HEK293 (cell line): ENCODE data around the gene KCTD11.

ENCODE experiments used
- CTCF ChIA-PET: fragments of 350-600 bp; formaldehyde crosslinking; extraction: SDS; loops from one replicate; lab custom pipeline; 2021; ENCODE audit warnings: antibody characterized with exemption; lab: Yijun Ruan, JAX
- POLR2A ChIA-PET: fragments of 300-600 bp; formaldehyde crosslinking; extraction: SDS; loops from one replicate; lab custom pipeline; 2020; ENCODE audit warnings: antibody characterized with exemption, inconsistent platforms; lab: Yijun Ruan, JAX
- H3K27ac ChIP-seq: fragments of 200-500 bp; sonication (Bioruptor generic); 2 replicates; pipeline ENCODE4 v1.5.1; 2014; ENCODE audit warnings: low read depth, low read length, control low read depth, inconsistent platforms; ENCODE audit errors: extremely low read depth
- H3K36me3 ChIP-seq, 2 experiments: fragments of 200-500 bp in 1 of 2; sonication (Bioruptor generic) in 1 of 2; 1 replicate in 1 of 2; 2 replicates in 1 of 2; pipeline ENCODE4 v1.5.1; 2014 to 2017; ENCODE audit warnings: inconsistent platforms in 2 of 2, low read length in 2 of 2; ENCODE audit not compliant: control insufficient read depth in 2 of 2, insufficient read depth in 1 of 2
- H3K4me1 ChIP-seq: fragments of 200-500 bp; sonication (Bioruptor generic); 2 replicates; pipeline ENCODE4 v1.5.1; 2014; ENCODE audit warnings: mild to moderate bottlenecking, low read length, inconsistent platforms; ENCODE audit not compliant: control insufficient read depth, insufficient read depth
- H3K4me3 ChIP-seq: 2 replicates; pipeline ENCODE4 v1.5.1; 2011; ENCODE audit warnings: low read depth, mild to moderate bottlenecking, control low read depth, low read length, moderate library complexity
- H3K9me3 ChIP-seq: fragments of 200-500 bp; sonication (Bioruptor generic); 2 replicates; pipeline ENCODE4 v1.5.1; 2014; ENCODE audit warnings: low read depth, low read length, inconsistent platforms; ENCODE audit not compliant: control insufficient read depth, insufficient read depth
- HIC1 ChIP-seq: fragments of 450-650 bp; formaldehyde crosslinking; IDR thresholded peaks from 2 replicates; pipeline ENCODE4 v1.5.1; 2016; ENCODE audit warnings: missing biosample characterization, missing genetic modification characterization
- HOXD13 ChIP-seq: sonication (generic); formaldehyde crosslinking; IDR thresholded peaks from 2 replicates; pipeline ENCODE4 v1.8.0; 2022; ENCODE audit warnings: missing genetic modification reagents, borderline replicate concordance
- INSM2 ChIP-seq: fragments of 450-650 bp; formaldehyde crosslinking; IDR thresholded peaks from 2 replicates; pipeline ENCODE4 v1.5.1; 2016; ENCODE audit warnings: missing biosample characterization, missing genetic modification characterization
- KLF7 ChIP-seq: fragments of 450-650 bp; formaldehyde crosslinking; IDR thresholded peaks from 2 replicates; pipeline ENCODE4 v1.5.1; 2016; ENCODE audit warnings: missing biosample characterization, missing genetic modification characterization, borderline replicate concordance
- OSR2 ChIP-seq: fragments of 450-650 bp; formaldehyde crosslinking; IDR thresholded peaks from 2 replicates; pipeline ENCODE4 v1.5.1; 2016; ENCODE audit warnings: missing biosample characterization, missing genetic modification characterization
- REST ChIP-seq: fragments of 450-650 bp; formaldehyde crosslinking; IDR thresholded peaks from 2 replicates; pipeline ENCODE4 v1.5.1; 2016; ENCODE audit warnings: missing biosample characterization, missing genetic modification characterization
- SETDB1 ChIP-seq: IDR thresholded peaks from one replicate; pipeline ENCODE4 v1.6.1; 2017; ENCODE audit warnings: mild to moderate bottlenecking, low read length, moderate library complexity, mixed read lengths; ENCODE audit not compliant: insufficient read length
- SP2 ChIP-seq: fragments of 450-650 bp; formaldehyde crosslinking; IDR thresholded peaks from 2 replicates; pipeline ENCODE4 v1.5.1; 2016; ENCODE audit warnings: missing biosample characterization, missing genetic modification characterization
- SP7 ChIP-seq: fragments of 450-650 bp; formaldehyde crosslinking; IDR thresholded peaks from 2 replicates; pipeline ENCODE4 v1.5.1; 2016; ENCODE audit warnings: missing biosample characterization, missing genetic modification characterization
- WT1 ChIP-seq: fragments of 450-650 bp; formaldehyde crosslinking; IDR thresholded peaks from 2 replicates; pipeline ENCODE4 v1.5.1; 2016; ENCODE audit warnings: missing biosample characterization, missing genetic modification characterization
- ZFP69B ChIP-seq: fragments of 450-650 bp; formaldehyde crosslinking; IDR thresholded peaks from 2 replicates; pipeline ENCODE4 v1.5.1; 2016; ENCODE audit warnings: missing biosample characterization, missing genetic modification characterization
- ZNF174 ChIP-seq: fragments of 450-650 bp; formaldehyde crosslinking; IDR thresholded peaks from 2 replicates; pipeline ENCODE4 v1.5.0; 2017; ENCODE audit warnings: missing biosample characterization, mild to moderate bottlenecking, missing genetic modification characterization
- ZNF2 ChIP-seq: fragments of 450-650 bp; formaldehyde crosslinking; IDR thresholded peaks from 2 replicates; pipeline ENCODE4 v1.5.1; 2016; ENCODE audit warnings: missing biosample characterization, missing genetic modification characterization
- ZNF223 ChIP-seq: fragments of 450-650 bp; formaldehyde crosslinking; IDR thresholded peaks from 2 replicates; pipeline ENCODE4 v1.5.1; 2016; ENCODE audit warnings: missing biosample characterization, missing genetic modification characterization
- ZNF350 ChIP-seq: fragments of 450-650 bp; formaldehyde crosslinking; IDR thresholded peaks from 2 replicates; pipeline ENCODE4 v1.5.0; 2017; ENCODE audit warnings: missing biosample characterization, mild to moderate bottlenecking, missing genetic modification characterization
- ZNF529 ChIP-seq: fragments of 450-650 bp; formaldehyde crosslinking; IDR thresholded peaks from 2 replicates; pipeline ENCODE4 v1.5.1; 2017; ENCODE audit warnings: missing genetic modification characterization, missing biosample characterization; ENCODE audit not compliant: insufficient replicate concordance
- ZNF639 ChIP-seq: fragments of 450-650 bp; formaldehyde crosslinking; IDR thresholded peaks from 2 replicates; pipeline ENCODE4 v1.5.1; 2016; ENCODE audit warnings: missing biosample characterization, missing genetic modification characterization
- ZNF707 ChIP-seq: fragments of 450-650 bp; formaldehyde crosslinking; IDR thresholded peaks from 2 replicates; pipeline ENCODE4 v1.5.1; 2016; ENCODE audit warnings: missing biosample characterization, missing genetic modification characterization
- ZNF830 ChIP-seq: fragments of 450-650 bp; IDR thresholded peaks from 2 replicates; pipeline ENCODE4 v1.5.0; 2018; ENCODE audit warnings: missing biosample characterization, missing genetic modification characterization, low read depth, mild to moderate bottlenecking, moderate library complexity
- TF ChIP-seq, protein P1 (sequence below): fragments of 450-650 bp; formaldehyde crosslinking; IDR thresholded peaks from 2 replicates; pipeline ENCODE4 v1.5.1; 2016; ENCODE audit warnings: missing biosample characterization, missing genetic modification characterization

The KCTD11 gene

DNA sequence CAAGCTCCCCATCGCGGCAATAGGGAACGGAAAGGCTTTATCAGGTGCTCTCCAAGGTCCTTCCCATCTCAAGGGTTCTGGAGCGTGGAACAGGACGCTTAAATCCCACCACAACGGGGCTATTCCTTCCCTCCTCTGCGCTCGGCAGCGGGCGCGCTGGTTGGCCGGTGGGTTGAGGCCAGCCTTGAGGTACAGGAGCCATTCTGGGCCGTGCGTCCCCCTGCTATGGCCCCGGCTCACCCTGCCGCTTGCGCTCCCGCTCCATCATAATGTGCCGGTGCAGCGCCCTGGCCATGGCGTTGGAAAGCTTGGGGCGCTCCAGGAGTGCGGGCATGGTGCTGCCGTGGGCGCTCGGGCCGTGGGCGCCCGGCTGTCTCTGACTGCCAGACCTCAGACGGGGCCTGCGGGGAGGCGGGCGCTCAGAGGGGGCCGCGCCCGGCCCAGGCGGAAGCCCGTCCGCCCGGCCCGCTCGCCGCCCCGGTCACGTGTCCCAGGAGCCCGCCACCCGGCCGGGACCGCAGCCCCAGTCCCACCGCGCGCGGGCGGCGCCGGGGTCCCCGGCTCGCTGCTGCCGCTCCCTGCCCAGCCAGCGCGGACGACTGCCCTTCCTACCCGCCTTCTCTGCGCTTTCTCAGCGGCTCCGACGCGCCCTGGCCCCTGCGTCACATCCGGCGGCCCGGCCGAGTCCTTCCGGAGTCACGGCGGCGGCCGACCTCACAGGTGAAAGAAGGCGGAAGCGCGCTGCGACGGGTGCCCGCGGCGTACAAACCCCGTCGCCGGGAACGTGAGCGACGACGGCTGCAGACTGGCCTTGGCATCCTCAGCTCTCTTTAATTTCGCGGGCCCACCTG is 37.0 kb upstream of the KCTD11 start, which contains the start of gene GPS2 (continued):
- TF ChIP-seq, protein P1, sequence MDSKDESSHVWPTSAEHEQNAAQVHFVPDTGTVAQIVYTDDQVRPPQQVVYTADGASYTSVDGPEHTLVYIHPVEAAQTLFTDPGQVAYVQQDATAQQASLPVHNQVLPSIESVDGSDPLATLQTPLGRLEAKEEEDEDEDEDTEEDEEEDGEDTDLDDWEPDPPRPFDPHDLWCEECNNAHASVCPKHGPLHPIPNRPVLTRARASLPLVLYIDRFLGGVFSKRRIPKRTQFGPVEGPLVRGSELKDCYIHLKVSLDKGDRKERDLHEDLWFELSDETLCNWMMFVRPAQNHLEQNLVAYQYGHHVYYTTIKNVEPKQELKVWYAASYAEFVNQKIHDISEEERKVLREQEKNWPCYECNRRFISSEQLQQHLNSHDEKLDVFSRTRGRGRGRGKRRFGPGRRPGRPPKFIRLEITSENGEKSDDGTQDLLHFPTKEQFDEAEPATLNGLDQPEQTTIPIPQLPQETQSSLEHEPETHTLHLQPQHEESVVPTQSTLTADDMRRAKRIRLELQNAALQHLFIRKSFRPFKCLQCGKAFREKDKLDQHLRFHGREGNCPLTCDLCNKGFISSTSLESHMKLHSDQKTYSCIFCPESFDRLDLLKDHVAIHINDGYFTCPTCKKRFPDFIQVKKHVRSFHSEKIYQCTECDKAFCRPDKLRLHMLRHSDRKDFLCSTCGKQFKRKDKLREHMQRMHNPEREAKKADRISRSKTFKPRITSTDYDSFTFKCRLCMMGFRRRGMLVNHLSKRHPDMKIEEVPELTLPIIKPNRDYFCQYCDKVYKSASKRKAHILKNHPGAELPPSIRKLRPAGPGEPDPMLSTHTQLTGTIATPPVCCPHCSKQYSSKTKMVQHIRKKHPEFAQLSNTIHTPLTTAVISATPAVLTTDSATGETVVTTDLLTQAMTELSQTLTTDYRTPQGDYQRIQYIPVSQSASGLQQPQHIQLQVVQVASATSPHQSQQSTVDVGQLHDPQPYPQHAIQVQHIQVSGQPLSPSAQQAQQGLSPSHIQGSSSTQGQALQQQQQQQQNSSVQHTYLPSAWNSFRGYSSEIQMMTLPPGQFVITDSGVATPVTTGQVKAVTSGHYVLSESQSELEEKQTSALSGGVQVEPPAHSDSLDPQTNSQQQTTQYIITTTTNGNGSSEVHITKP: peak; percentile 15; the same call in 1 of the 2 replicates
- TF ChIP-seq ZNF707 (tag by site-specific recombination) (no peak), INSM2 (tag by site-specific recombination) (peak; percentile 55; the same call in 1 of the 2 replicates), ZNF174 (tag by site-specific recombination) (no peak), OSR2 (tag by site-specific recombination) (no peak), HIC1 (tag by site-specific recombination) (peak; percentile 34; the same call in 1 of the 2 replicates), SP2 (peak; percentile 82), HOXD13 (no peak), WT1 (tag by site-specific recombination) (no peak), SP7 (tag by site-specific recombination) (peak; percentile 52), ZNF830 (no peak), SETDB1 (no peak), ZNF350 (no peak), ZNF529 (tag by site-specific recombination) (no peak), ZFP69B (tag by site-specific recombination) (peak; percentile 73; the same call in 1 of the 2 replicates), KLF7 (tag by site-specific recombination) (no peak)

- CTCF ChIA-PET: interaction anchor here (0.6 to 1.3 kb wide), 4 partner anchors 14 to 270 kb away, joined by 3 to 5 read pairs (median 4); no protein-coding TSS in a partner anchor
- TF ChIP-seq REST (tag by site-specific recombination): no peak
- no peak for TF ChIP-seq ZNF639 (tag by site-specific recombination)
- no peak for TF ChIP-seq ZNF223 (tag by site-specific recombination)
- TF ChIP-seq ZNF2: 0 out of 2 replicates have a peak, but pooled peaks have one; percentile 37
Observed at GRCh38 chr17:7315570-7316235, 36.3 kb upstream of the KCTD11 start.

More at GRCh38 chr17:7315570-7316235, 36.3 kb upstream of the KCTD11 start:
- POLR2A ChIA-PET: interaction anchor here (0.6 to 4.1 kb wide), 6 partner anchors 14 to 388 kb away, joined by 3 to 42 read pairs (median 4); partner anchors contain the start of genes ACADVL, DLG4, NEURL4 and SLC2A4
- Histone ChIP-seq H3K9me3 (no peaks in the 10 kb centered on the region), H3K4me3 (peak overlapping the region; percentile 87), H3K27ac (peak overlapping the region; percentile 98), H3K36me3 (peaks cover 38 to 75% of the 10 kb centered on the region in 2 experiments), H3K4me1 (peaks cover 6% of the 10 kb centered on the region; the same call in 1 of the 2 replicates)
